GM12891 (cell line): ENCODE measurements around the gene CANT1.

Experiments used
- PAX5 ChIP-seq: IDR thresholded peaks from 2 replicates; pipeline ENCODE4 v1.6.1; 2011; ENCODE audit warnings: low read length, moderate library complexity, mild to moderate bottlenecking; ENCODE audit not compliant: insufficient read depth, severe bottlenecking
- POLR2A ChIP-seq: IDR thresholded peaks from 2 replicates; pipeline ENCODE4 v1.6.1; 2011; ENCODE audit warnings: low read depth, low read length, control low read depth
- POLR2AphosphoS5 ChIP-seq: IDR thresholded peaks from 2 replicates; pipeline ENCODE4 v1.6.1; 2011; ENCODE audit warnings: low read depth, low read length, control low read depth
- SPI1 ChIP-seq: IDR thresholded peaks from 2 replicates; pipeline ENCODE4 v1.6.1; 2011; ENCODE audit warnings: low read depth, low read length, control low read depth

GRCh38 chr17:78944956-78945355, 64.6 kb downstream of the CANT1 start:
- TF ChIP-seq SPI1: no peak
- no peak for TF ChIP-seq POLR2A
- TF ChIP-seq PAX5: no peak
- TF ChIP-seq POLR2AphosphoS5: no peak
